Raji (cell line): ENCODE data around the gene ZNF467.

Experiments
- POLR2A ChIP-seq: IDR thresholded peaks from 2 replicates; pipeline ENCODE4 v1.6.1; 2011; ENCODE audit warnings: low read depth, low read length, control low read depth; ENCODE audit not compliant: insufficient read depth

ZNF467 gene

GRCh38 chr7:149759093-149759860 lies 14.1 kb downstream of the ZNF467 start:
- no peak for TF ChIP-seq POLR2A

GRCh38 chr7:149753375-149754233 lies 19.8 kb downstream of the ZNF467 start:
- TF ChIP-seq POLR2A: no peak

DNA sequence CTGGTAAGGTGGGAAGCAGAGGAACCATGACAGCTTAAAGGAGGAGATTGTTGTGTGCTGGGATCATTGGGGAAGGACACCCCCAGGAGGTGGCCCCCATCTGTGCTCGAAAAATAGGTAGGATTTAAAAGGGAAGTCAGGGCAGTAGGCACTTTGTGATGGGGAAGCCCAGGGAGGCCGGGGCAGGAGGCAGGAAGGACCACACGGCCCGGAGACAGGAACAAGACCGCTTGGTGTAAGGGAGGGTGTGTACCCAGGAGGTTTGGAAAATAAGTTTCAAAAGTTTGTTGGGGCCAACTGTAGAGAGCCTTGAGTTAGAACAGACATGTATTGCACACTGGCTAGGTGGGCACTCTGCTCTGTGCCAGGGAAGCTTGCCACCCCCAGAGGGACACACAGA lies 20.7 kb downstream of the ZNF467 start:
- no peak for TF ChIP-seq POLR2A

- no peak for TF ChIP-seq POLR2A
These were observed 22.2 kb downstream of the ZNF467 start for GRCh38 chr7:149751043-149751775.

DNA sequence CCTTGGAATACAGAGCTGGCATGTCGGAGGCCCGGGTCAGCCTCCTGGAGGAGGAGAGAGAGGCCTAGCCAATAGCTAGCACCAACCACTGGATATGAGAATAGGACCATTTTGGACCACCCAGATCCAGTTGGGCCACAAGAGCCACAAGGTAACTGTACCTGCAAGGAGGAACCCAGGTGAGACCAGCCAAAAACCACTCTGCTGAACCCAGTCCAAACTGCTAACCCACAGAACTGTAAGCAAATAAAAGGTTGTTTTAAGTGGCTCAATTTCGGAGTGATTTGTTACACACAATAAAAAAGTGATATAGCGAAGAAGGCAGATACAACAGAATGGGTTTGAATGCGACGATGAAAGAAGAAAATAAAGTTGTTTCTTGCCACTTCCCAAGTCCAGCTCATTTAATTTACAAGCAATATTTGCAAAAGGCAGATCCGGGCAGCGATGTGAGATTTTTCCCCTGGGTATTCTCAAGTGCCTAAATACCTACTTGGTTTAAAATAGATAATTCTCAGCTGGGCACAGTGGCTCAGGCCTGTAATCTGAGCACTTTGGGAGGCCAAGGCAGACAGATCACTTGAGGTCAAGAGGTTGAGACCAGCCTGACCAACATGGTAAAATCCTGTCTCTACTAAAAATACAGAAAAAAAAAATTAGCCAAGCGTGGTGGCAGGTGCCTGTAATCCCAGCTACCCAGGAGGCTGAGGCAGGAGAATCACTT lies 23.1 kb downstream of the ZNF467 start:
- no peak for TF ChIP-seq POLR2A

DNA sequence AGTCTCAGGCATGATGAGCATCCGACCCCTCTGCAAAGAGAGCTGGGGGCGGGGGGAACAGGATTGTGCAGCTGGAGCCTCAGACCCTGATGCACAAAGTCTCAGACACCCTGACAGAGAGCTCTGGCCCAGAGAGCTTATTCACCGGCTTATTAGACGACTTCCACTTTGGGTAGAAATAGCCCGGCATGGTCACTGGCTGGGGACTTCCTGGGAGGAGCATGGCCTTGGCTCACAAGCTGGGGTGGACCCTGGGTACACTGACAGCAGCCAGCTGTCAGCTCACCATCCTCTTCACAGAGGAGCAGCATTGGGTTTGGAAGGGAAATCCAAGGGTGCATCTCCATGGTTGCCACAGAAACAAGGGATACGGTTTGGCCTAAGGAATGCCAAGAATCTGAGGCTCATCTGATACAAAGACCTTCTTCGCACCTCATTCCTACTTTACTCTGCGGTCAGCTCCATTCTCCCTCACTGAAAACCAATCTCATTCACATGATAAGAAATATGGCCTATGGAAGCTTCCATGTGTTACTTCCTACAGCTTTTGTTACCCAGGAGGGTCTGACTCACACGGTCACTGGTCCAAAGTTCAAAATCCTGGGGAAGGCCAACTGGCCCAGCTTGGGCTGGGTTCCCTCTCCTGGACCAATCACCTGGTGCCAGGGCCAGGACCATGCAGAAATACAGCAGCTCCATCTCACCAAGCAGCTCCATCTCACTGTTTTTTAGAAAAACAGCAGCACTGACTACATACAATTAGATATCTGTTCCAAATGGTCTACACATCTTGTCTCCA lies 25.1 kb downstream of the ZNF467 start:
- TF ChIP-seq POLR2A: no peak

DNA sequence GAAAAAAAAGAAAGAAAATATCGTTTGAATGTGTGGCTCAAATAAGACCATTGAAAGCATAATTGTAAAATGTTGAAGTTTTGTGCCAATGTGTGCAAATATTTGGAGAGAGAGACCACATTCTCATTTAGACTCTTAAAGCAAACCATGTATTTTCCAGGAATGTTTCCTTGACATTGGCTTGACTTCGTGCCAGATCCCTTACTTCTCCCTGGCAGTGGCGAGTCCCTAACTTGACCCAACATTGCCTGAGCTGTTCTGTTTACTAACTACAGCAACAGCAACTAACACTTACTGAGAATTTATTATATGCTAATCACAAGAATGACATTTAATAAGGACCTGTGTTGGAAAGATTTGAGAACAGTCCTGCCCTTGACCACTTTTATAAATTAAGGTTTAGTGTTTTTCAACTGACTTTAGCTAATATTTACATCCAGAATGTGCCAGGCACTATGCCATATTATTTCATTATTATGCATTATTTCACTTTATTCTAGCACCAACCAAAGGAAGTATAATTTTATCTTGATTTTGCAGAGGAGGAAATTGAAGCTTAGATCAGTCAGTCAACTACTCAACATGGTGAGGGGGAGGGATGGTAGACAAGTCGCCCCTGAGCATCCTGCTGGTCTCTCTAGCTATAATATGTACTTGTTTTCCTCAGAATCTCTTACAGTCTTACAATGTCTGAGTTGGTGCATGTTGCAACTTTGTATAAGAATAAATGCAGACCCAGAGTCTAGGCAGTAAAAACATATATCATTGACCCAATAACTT lies 29.7 kb downstream of the ZNF467 start:
- no peak for TF ChIP-seq POLR2A

DNA sequence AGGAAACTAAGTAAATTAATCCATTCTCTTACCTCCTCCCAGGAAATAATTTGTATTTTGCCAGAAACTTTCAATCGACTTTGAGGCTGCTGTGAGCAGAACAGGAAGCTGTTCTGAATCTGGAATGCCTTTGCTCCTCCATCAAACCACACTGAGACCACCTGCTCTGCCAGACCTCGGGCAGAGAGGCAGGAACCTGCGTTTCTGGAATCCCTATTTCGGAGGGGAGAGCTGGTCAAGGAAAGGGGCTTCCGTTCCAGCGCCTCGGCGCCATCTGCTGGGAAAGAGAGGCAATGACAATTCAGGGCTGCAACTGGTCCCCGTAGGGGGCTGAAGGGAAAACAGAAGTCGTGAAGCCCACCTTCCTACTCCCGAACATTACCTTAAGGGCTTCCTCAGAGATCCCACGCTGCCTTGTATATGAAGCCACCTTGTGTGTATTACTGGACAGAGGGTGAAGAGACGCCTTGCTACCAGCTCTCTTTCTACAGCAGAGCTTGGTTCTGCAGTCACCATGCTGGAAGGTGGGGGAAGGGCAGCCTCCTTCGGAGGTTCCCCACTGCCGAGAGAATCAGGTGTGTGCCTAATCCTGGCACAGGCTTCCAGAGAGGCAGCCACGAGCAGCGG lies 31.2 kb downstream of the ZNF467 start:
- TF ChIP-seq POLR2A: no peak

DNA sequence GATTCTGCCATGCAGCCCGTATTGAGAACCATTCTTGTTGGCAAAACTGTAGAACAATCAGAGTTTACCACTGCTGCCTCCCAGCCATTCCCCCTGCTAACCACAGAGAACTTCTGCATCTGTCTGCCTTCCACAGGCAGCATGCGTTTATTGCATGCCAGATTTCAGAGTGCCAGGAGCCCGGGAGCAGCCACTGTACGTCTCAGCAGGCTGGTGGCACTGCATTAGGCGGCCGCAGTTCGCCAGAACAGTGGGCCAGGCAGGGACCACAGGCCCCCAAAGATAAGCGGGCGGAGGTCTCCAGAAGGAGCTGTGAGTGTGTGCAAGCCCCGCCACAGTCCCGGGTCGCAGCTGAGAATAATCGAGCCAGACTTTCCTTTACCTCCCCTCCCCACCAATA lies 31.8 kb downstream of the ZNF467 start:
- no peak for TF ChIP-seq POLR2A

- no peak for TF ChIP-seq POLR2A
These were observed 36.7 kb downstream of the ZNF467 start for GRCh38 chr7:149736478-149737360.

- no peak for TF ChIP-seq POLR2A
These were observed 37.5 kb downstream of the ZNF467 start for GRCh38 chr7:149735779-149736477.
